ENCODE results near the gene NDST1.

The NDST1 gene

DNA sequence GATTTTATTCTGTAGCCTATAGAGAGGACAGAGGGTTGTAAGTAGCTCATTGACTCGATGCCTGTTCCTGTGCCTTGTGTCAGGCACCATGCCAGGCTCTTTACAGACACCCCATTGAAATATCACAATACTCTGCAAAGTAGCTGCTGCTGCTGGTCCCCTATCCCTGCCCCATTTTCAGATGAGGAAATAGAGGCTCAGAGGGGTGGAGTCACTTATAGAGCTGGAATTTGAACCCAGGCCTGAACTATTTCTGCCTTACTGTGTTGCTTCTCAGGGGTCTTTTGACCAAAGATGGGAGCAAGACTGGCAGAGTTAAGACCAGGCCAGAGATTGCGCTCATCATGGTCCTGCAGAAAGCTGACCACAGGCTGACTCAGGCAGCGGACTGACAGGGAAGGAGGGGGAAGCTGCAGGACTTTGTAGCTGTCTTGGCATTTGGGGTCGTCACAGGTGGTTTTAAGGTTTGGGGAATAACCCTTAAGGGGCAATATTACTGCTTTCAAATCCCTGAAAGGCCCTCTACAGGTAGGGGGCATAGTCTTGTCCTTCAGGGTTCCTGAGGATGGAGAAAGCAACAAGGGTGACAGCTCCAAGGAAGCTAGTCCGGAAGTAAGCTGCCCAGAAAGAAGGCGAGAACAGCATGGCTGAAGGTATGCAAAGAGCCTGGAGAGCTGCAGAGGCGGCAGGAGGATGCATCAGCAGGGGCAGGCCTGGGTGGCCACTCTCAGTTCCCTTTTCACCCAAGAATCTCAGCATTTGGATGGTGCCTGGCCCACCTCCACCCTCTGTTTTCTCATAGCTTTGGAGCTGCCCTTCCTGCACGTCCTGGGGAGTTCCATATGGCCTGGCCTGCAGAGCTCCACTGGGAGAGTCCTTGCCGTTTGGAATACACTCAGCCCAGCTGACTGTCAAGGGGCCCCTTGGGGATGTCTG, 18.3 kb upstream of the NDST1 start:
- DNase-seq = no peak

DNA sequence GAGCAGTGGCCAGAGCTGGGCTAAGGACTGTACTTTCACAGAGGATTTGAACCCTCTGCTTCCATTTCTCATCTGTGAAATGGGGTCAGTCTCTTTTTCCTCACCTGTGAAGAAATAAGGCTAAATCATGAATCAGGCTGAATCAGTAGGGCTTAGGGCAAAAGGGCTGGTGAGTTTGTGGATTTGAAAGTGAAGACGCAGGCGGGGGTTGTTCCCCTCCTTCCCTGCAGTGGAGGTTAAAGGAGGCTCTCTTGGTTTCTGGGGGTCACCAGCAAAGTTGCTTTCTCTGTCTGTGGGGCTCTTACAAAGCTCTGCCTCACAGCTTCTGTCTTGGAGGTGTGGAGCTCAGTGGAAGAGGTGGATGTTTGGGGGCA, 17.6 kb upstream of the NDST1 start:
- DNase-seq = no peak

DNA sequence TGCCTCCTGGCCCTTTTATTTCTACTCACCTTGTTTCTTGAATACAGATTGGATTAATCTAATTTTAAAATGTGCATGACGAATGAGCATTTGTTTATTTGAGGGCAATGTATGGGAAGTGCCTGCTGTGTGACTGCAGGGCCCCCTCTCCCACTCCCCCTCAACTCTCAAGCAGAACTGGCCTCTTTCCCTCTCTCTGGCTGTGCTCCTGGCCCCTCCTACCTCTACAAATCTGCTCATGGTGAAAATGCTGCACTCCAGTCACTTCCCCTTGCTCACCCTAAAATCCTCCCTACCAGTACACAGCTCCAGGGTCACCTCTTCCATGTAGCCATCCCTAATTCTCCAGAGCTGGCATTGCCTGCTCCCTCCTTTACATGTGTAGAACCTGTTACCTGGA, 17.2 kb upstream of the NDST1 start:
- no peak for DNase-seq

DNA sequence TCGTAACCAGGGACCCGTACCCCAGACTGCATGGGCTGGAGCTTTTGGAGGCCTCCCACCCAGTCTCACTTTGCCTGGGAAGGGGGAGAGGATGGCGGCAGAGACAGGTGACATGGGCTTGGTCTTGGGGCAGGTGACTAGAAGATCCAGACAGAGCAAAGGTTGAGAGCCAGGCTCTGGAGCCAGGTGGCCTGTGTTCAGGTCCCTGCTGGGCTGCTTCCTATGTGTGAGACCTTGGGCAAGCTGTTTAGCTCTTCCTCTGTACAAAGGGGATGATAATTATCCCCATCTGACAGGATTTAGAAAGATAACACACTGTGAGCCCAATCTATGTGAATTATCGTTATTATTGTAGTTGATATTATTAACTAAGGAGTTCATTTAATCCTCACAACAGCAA, 16.1 kb upstream of the NDST1 start:
- no peak for DNase-seq

DNA sequence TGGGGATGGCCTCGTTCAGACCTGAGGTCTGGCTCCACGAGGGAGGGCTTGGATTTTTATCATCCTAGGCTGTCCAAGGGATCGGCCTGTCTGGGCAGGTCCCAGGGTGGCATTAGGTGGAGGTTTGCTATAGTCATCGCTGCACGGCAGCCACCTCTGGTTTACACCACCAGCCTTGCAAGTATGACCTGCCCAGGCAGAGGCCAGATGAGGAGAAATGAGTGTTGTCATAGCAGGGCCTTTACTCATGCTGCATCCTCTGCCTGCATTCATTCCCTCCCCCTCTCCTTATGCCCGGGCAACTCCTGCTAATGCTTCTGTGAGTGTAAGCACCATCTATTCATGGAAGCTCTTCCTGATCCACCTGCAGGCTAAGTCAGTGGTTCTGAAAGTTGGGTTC, 15.3 kb upstream of the NDST1 start:
- DNase-seq = no peak

DNA sequence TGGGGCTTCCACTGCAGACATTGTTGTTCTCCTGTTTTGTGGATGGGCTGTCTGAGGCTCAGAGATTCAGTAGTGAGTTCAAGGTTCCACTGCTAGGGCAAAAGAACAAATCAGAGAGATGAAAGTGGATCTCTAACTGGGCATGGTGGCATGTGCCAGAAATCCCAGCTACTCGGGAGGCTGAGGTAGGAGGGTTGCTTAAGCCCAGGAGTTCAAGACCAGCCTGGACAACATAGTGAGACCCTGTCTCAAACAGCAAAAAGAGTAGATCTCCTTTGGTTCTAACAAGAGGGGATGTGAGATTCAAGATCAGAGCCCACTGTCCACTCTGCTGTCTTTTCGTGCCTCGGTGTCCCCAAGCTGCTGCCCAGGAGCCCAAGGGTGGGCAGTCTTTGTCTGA, 11.8 kb upstream of the NDST1 start:
- DNase-seq = no peak

DNA sequence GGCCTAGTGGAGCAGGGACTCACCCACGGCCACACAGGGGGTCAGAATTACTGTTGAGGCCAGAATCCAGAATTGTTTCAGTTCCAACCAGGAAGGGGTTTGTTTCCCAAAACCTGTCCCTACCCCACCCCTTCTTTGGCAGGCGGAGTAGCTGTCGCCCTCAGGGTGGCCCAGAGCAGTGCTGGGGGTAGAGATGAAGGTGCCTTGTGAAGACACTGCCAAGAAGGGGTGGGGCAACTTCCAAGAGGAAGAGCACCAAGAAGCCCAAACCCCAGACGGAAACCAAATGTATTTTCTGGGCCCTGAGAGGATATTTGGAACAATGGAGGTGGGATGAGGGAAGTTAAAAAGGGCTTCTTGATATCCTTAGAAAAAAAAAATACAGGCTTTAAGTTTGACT, 11.4 kb upstream of the NDST1 start:
- no peak for DNase-seq

DNA sequence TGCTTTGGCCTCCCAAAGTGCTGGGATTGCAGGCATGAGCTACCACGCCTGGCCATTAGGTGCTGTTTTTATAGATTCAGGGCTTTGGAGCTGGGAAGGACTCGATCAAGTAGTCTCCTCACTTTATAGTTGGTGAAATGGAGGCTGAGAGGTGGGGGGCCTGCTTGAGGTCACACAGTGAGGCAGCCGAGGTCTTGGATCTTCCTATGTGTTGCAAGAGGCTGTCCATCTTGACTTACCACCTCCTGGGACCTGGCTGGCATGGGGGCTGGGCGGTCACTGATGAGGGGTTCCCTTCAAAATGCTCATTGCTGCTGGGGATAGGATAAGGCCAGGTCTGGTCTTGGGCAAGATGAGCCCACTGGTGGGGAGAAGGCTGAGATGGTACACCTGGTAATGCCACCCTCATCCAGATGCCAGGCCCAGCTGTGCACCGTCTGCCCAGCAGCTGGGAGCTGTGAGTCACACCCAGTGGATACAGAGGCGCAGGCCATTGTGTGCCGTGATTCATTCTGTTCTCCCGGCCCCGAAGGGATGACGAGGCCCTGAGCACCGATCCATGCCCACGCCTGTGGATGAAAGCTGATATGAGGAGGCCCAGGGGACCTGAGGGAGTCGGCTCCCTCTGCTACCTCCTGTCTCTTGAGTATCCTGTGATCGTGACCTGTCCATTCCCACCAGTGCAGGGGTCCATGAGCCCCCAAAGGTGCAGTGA, 10.5 kb upstream of the NDST1 start:
- DNase-seq = no peak

DNA sequence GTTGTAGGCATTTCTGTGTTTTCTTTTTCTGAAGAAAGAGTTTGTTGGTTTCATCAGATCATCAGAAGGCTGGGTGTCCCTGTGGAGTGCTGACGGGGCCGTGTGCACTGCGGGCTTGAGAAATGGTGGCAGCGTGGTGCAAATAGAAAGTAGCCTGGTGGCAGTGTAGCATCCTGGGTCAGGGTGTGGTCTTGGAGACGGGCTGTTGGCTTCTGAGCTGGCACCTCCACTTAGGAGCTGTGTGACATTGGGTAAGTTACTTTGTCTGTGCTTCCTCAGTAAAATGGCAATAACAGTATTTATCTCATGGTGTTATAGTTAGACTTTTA, 10.0 kb upstream of the NDST1 start:
- no peak for DNase-seq

DNA sequence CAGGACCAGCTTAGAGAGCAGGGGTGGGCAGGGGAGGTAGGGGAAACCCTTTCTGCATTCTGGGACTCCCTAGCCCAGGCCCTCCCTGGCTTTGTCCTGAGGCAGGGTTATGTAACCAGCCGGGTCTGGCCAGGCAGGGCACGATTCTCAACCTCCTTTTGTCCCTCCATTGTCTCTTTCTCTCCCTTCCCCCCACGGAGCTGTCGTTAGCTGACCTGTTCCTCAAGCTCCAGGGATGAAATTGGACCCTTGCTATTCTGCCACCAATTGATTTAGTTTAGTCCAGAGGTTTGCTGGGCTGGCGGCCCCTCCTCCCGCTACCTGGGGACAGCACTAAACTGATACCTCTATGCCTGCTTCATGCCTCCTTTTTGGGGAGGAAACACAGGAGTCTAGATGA, 9.4 kb upstream of the NDST1 start:
- no peak for DNase-seq

DNA sequence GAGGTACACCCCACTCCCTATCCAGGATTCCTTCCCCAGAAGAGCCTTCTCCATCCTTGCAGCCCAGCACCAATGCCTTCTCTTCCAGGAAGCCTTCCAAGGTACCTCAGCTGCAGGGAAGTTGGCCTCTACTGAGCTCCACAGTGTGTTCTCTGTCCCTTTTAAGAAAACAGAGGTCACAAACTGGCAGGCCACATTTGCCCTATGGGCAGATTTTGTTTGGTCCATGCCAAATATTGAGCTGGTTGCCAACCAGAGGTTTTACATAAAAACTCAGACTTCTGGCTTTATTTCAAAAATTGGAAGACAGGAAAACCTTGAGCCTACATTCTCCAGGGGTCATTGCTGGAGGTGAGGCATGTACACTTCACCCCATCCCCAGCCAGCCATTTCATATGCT, 9.0 kb upstream of the NDST1 start:
- DNase-seq = no peak

DNA sequence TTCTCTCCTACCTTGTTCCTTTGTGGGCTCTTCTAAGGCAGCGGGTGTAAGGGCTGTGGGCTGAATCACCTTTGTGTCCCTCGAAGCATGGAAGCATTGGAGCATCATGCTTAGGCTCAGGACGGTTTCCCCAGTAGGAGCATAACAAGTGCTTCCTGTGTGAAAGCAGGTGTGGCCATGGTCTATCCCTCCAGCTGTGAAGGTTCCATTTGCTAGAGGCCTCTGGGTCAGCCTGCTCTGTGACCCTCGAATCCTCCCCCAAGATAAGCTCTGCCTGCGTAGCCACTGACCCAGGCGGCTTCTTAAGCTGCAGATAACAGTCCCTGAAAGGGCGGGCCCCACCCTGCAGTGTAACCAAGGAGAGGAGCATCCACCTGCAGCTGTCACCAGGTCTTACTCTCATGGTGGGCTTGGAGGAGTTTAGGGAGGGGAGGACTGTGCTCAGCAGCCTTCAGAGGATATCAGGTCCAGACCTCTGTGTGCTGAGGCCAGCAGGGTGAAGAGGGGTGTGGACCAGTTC, 8.4 kb upstream of the NDST1 start:
- no peak for DNase-seq

DNA sequence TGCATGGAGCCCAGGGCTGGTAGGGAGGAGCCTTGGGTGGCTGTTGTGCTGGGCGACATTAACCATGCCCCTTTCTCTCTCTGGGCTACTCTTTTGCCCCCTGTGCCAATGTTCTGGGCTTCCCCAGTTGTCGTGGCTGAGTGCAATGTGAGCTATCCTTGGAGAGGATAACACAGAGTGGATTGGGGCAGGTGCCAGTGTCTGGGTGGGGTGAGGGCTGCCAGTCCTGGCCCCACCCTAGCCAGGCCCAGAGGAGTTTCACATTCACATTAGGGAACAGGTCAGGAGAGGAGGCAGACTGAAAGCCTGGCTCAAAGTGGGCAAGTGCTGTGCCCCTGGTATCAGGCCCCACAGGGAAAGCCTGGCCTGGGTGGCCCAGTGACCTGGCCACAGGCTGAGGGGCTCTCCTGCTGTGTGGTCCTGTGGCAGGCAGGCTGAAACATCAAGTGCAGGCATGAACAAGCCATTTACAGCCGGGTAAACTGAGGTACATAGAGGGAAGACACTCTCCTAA, 7.5 kb upstream of the NDST1 start:
- DNase-seq = no peak

DNA sequence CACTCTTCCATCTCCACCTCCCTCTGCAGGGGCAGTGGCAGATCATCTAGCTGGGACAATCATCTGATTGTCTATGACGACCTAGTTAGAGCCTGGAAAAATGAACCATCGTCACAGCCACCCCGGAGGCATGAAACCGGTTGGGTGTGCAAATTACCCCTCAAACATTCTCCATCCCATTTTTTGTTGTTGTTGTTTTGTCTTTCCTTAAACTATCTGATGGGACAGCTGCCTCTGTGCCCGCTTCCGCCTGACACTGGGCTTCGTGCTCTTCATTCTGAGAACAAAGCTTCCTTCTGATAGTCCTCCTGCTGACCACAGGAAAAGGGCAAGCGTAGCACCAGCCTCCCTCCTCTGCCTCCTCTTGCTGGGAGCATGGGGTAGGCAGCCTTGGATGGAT, 7.0 kb upstream of the NDST1 start:
- DNase-seq = no peak

DNA sequence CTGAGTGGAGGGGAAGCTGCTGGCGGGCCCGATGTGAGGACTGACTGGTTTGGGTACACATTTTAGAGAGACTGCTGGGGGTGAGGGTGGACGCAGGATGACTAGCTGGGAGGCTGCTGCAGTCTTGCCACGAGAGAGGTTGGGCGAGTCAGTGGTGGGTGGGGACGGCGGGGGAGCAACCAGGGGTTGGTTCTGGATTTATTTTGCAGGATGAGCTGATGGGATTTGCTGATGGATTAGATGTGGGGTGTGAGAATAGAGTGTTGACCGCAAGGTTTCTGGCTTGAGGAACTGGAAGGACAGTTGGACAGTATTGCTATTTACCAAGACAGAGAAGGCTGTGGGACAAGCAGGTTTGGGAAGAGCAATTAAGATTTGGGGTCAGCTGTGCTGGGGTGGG, 5.8 kb upstream of the NDST1 start:
- no peak for DNase-seq

DNA sequence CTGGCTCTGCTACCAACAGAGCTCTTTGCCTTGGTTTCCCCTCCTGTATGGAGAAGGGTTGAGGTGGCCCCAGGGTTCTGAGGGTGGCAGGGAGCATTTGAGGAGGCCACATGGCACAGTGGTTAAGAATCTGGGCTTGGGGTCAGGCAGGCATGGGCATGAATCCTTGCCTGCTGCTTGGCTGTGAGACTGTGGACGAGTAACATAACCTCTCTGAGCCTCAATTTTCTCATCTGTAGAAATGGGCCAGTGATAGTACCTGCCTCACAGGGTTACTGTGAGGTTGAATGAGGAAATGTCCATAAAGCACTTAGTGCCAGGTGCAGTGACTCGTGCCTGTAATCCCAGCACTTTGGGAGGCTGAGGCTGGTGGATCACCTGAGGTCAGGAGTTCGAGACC, 5.1 kb upstream of the NDST1 start:
- DNase-seq = no peak

DNA sequence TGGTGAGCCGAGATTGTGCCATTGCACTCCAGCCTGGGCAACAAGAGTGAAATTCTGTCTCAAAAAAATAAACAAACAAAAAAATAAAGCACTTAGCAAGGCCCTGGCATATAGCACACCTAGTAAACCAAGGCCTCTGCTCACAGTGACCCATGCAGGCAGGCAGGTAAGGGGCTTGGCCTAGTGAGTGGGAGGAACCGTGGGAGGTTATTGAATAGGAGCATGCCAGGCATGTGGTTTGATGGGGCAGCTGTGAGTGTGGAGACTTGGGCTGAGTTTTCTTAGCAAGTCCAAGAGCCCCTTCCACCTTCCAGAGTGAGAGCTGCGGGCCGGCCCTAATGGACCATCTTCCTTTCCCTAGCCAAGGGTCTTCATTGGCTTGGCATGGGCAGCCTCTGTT, 4.5 kb upstream of the NDST1 start:
- no peak for DNase-seq

DNA sequence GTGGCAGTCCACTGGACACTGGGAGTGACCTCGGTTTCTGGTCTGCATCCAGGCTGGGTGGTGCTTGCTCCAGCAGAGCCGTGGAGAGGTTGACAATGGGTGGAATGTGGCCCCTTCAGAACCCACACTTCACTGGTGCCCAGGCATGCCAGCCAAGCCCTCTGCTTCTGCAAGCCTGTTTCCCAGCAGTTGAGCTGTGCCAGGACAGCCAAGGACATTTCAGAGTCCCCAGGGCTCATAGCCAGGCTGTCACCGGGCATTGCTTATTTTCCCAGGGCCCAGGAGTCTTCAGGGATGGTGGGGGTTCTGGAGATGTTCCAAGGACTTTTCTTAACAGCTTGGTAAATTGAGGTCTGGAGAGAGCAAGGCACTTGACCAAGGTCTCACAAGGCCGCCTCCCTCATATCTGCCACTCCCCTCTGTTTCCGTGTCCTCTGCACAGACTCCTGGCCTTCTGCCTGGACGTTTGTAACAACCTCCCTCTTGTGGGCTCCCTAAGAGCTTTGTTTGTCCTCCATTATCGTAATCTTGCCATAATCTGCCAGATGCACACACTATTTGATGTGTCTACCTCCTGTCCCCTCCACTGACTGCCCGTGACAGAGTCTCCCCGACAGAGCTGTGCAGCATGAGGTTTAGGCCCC, 3.8 kb upstream of the NDST1 start:
- DNase-seq = no peak

DNA sequence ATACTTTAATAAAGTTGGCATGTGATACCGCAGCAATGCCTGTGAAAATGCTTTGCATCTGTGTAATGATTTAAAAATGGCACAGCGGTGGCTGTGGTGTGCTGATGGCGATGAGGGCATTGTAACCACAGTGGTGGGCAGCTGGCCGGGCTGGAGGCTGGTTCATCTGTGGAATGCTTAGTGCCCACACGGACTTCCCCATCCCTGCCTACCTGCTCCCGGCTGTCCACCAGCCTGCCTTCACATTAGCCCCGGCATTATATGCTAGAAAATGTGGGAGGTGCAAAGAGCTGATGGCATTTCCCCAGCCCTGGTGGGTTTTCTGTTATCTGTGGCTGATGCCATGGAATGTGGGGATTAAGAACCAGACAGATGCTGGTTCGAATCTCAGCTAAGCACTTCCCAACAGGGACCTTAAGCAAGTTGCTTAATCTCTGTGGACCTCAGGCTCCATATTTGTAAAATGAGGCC, 2.9 kb upstream of the NDST1 start:
- DNase-seq = no peak

DNA sequence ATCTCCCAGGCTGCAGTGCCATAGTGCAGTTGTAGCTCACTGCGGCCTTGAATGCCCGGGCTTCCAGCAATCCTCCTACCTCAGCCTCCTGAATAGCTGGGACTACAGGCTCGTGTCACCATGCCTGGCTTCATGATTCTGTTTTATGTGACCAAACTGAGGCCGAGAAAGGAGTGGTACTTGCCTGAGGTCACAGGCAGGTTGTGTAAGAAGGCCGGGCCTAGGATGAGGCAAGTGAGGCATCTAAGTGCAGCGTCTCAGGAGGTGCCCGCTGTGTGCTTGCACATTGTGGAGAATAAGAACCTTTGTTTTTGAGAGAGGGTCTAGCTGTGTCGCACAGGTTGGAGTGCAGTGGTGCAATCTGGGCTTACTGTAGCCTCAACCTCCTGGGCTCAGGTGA, 2.1 kb upstream of the NDST1 start:
- DNase-seq = no peak

DNA sequence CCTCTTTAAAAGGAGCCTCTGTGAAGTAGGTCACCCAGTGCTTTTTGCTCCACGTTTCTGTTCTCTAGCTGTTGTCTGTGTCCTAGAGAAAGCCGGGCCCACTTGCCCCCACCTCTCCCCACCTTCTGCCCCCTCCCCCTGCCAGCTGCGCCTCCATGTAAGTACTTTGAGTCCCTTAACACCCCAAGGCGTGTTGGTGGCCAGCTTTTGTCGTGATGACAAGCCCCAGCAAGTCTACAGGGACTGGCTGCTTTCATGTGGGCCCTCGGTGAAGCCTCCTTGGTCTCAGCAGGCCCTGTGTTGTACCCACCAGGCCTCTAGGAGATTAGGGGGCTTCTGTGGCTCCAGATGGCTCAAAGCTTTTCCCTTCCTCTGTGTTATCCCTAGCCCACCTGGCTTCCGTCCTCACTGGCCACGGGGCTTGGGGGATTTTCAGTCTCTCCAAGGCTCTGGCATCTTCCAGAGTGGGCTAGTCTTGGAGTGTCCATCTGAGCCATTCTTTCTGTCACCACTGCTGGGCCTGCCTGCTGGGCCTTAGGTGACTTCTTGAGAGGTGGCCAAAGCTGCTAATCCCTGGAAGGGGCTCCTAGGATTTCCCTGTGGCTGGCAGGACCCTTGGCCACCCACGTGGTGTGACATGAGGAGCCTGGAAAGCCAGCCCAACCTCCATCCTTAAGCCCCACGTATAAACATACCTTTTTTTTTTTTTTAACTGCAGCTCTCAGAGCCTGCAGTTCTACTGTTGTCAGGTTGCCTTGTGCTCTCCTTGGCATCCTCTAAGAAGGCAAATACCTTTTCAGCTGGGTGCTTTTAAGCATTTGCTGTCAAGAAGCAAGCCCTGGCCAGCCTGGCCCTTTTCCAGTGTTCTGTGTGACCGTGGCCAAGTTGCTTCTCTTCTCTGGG, 1.1 kb upstream of the NDST1 start:
- no peak for DNase-seq

DNA sequence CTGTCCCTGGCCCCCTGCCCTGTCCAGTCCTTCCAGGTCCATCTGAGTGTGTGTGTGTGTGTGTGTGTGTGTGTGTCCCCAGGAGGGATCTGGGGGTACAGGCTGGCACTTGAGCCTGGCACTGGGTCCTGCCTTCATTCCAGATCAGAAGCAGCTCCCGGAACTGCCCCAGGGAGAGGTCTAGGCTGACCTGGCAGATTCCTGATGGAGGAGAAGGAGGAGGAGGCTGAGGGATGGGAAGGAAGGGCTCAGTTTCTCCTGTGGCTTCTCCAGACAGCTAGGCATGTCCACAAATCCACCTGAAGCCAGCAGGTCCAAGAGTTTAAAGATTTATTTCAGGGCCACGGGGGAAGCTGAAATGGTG, 328 bp downstream of the NDST1 start:
- no peak for DNase-seq

DNA sequence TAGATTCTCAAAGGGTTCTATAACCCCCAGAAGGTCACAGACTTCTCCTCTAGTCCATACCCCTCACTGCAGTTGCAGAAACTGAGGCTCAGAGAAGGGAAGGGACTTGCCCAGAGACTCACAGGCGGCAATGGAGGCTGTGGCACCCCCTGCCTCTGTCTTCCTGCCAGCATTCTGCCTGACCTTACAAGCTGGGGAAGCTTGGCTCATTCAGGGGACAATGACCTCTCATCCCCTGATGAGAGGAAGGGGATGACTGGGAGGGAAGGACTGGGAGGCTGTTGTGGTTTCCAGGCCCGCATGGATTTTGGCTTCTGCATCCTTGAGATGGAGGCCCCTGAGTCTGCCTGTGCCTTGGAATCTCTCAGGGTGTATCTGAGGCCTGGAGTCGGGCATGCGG, 897 bp downstream of the NDST1 start:
- no peak for DNase-seq
